ENCODE results near the gene TOP2A.

The TOP2A gene

DNA sequence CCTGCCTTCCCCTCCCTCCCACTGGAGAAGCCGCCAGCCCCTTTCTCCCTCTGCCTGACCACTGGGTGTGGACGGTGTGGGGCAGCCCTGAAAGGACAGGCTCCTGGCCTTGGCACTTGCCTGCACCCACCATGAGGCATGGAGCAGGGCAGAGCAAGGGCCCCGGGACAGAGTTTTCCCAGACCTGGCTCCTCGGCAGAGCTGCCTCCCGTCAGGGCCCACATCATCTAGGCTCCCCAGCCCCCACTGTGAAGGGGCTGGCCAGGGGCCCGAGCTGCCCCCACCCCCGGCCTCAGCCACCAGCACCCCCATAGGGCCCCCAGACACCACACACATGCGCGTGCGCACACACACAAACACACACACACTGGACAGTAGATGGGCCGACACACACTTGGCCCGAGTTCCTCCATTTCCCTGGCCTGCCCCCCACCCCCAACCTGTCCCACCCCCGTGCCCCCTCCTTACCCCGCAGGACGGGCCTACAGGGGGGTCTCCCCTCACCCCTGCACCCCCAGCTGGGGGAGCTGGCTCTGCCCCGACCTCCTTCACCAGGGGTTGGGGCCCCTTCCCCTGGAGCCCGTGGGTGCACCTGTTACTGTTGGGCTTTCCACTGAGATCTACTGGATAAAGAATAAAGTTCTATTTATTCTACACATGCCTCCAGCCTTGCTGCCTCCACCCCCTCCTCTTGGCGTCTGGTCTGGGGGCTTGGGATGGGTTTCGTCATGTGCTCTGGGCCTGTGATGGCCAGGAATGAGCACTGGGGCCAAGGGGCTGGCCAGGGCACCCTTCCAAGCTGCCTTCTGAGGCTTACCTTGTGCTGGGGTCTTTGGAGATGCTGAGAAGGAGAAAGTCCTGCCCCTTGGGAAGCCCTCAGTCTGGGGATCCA lies 60.5 kb downstream of the TOP2A start:
- DNase-seq: no peak

DNA sequence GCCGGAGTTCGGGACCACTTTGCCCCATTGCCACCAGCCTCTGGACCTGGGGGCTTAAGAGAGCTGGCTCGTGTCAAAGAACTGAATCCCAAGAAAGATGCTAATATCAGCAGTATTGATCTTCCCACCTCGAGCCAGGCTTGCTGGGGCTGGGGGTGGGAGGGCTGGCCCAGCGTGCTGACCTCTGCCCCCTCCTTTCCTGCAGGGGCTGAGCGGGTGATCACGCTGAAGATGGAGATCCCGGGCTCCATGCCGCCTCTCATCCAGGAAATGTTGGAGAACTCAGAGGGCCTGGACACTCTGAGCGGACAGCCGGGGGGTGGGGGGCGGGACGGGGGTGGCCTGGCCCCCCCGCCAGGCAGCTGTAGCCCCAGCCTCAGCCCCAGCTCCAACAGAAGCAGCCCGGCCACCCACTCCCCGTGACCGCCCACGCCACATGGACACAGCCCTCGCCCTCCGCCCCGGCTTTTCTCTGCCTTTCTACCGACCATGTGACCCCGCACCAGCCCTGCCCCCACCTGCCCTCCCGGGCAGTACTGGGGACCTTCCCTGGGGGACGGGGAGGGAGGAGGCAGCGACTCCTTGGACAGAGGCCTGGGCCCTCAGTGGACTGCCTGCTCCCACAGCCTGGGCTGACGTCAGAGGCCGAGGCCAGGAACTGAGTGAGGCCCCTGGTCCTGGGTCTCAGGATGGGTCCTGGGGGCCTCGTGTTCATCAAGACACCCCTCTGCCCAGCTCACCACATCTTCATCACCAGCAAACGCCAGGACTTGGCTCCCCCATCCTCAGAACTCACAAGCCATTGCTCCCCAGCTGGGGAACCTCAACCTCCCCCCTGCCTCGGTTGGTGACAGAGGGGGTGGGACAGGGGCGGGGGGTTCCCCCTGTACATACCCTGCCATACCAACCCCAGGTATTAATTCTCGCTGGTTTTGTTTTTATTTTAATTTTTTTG lies 61.6 kb downstream of the TOP2A start:
- DNase-seq: no peak

DNA sequence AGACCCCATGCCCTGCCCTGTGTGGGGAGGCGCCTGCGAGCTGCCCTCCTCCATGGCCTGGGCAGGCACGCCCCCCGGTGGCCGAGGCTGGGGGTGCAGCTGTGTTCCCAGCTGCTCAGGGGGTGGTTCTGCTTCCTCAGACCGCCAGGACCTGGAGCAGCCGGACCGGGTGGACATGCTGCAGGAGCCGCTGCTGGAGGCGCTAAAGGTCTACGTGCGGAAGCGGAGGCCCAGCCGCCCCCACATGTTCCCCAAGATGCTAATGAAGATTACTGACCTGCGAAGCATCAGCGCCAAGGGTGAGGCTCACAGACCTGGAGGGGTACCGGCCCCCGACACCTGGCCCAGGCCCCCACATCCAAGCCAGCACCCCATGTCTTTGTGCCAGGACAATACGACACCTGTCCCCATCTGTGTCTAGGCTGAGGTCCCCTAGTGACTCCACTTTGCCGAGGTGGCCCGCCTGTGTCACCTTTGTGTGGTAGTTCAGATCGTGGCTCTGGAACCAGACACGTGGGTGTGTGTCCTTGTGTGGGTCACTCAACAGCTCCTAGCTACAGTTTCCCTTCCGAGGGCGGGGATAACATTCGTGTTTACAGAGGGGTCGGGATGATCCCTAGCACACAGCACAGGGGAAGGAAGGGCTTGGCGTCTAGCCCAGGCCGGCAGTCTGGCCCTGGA lies 62.4 kb downstream of the TOP2A start:
- DNase-seq: peak; percentile 93

DNA sequence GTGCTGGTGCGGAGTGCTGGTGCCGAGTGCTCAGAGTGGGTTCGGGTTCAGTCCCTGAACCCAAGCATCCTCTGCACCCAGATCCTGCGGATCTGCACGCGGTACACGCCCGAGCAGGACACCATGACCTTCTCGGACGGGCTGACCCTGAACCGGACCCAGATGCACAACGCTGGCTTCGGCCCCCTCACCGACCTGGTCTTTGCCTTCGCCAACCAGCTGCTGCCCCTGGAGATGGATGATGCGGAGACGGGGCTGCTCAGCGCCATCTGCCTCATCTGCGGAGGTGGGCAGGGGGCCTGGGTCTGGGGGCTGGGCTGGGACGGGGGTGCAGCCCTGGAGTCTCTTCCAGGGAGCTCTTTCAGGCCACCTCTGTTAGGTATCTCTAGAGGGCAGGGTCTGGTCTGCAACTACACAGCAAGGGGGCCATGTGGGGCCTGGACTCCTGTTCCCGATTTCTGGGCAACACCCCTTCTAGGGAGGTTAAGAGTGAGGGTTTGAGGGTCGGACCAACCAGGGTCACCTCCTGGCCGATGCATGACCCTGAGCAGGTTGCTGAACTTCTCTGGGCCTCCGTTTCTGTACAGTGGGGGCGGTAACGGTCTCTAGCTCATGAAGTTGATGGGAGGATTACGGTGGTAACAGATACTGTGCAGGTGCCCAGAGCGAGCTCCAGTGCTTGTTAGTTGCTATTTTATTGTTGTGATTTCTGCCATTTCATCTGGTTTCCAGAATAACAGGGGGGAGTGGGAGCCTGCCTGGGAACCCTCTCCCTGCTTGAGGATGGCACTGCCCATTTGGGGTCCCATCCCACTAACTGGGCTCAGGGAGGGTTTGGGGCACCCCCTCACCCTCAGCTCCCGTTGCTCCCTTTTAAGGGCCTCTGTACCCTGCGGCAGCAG lies 63.2 kb downstream of the TOP2A start:
- DNase-seq: no peak

- no peak for DNase-seq
Measured at GRCh38 chr17:40352779-40353394, 64.8 kb downstream of the TOP2A start.

GRCh38 chr17:40352237-40352778 lies 65.4 kb downstream of the TOP2A start:
- no peak for DNase-seq

DNA sequence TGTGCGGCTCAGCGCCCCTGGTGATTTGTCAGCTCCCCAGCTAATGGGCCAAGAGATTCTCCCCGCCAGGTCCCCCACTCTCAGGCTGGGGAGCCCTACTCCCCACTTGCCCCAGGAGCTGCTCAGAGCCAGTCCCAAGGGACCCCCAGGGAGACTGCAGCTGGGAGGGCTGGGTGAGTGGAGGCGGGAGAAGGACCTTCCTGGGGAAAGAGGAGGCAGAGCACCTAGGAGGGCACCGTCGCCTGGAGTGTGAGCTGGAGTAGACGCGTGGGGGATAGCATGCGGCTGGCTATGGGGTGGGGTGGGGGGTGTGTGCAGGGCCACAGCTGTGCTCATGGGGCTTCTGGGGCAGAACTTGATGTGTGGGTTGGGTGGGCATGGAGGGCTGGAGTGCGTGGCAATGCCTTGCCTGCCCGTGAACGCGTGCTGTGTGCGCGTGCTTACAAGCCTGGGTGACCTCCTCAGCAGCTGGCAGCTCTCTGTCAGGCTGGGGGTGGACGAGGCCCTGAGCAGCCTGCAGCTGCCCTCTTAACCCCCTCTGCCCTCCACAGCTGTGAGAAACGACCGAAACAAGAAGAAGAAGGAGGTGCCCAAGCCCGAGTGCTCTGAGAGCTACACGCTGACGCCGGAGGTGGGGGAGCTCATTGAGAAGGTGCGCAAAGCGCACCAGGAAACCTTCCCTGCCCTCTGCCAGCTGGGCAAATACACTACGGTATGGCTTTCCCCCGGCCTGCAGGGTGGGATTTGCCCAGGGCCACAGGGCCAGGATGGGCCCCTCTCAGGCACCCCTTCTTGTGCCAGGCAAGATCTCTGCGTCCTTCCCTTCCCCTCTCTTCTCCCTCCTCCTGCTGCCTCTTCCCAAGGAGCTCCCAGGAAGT lies 66.1 kb downstream of the TOP2A start:
- DNase-seq: no peak

GRCh38 chr17:40350689-40351358 lies 66.9 kb downstream of the TOP2A start:
- no peak for DNase-seq

DNA sequence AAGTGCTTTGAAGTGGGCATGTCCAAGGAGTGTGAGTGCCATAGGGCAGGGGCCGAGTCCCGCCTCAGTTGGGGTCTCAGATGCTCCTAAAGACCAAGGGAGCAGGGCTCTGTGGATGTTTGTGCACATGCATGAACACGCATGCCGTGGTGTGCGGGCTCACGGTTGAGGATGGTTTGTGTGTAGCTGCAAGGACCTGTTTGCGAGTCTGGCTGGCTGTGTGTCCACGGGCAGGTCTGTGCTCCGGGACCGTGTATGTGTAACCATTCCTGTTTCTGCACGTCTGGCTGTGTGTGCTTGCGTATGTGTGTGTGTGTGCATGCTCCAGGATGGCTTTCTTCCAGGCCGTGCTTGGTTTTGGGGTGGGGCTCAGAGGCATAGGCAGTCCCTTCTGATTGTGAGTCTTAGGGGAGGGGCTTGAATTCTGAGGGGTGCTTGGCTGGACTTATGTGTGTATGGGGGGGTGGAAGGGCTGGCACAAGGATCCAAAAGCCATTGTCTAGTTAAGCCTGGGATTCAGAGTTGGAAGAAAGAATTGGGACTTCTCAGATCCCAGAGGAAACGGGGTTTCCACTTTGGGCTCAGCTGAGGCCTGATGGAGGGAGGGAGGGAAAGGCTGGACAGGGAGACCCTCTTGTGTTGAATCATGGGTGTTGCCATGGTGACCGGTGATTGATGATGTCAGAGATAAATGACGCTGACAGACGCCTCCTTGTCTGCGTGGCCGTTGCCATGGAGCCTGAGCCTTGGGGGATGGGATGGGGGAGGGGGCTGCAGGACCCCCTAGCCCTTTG lies 67.6 kb downstream of the TOP2A start:
- DNase-seq: no peak

- DNase-seq: no peak
Measured at GRCh38 chr17:40349477-40349894, 68.2 kb downstream of the TOP2A start.

DNA sequence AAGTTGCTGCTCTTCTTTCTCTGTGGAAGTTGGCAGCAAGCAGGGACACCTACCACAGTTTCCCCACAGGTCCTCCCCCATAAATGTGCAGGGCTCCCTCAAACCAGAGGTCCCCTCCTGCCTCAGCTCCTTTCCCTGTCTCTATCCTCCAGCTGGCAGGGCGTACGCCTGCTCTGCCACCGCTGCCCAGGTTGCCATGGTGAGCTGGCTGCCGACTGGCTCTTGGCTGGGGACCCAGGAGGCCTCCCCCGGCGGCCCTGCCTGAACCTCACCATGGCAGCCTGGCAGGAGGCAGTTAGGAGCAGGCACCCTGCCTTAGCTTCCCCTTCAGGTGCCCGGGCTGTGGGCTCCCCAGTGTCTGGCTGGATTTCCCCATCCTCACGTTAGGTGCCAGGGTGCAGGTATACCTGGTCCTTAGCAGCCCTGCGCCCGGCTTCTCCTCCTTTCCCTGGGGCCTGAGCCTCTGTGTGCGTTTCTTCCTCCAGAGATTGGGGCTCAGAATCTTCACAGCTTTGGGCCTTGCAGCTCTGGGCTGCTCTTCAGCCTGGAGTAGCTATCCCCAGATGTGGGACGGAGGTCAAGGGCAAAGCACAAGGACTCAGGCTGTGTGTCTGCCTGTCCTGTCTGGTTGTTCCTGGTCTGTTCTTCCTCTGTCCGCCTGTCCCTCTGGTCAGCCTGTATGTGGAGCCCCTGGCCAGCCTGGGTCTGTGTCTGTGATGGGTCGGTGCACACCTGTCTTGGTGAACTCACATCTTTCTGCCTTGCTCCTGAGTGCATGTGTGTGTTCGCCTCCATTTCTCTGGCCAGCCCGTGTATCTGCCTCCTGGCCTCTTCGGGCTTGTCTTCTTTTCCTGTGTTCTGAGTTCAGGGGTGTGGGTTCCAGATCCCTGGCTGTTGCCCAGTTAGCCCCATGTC lies 68.9 kb downstream of the TOP2A start:
- DNase-seq: no peak

- DNase-seq: no peak
Measured at GRCh38 chr17:40348136-40348504, 69.6 kb downstream of the TOP2A start.

DNA sequence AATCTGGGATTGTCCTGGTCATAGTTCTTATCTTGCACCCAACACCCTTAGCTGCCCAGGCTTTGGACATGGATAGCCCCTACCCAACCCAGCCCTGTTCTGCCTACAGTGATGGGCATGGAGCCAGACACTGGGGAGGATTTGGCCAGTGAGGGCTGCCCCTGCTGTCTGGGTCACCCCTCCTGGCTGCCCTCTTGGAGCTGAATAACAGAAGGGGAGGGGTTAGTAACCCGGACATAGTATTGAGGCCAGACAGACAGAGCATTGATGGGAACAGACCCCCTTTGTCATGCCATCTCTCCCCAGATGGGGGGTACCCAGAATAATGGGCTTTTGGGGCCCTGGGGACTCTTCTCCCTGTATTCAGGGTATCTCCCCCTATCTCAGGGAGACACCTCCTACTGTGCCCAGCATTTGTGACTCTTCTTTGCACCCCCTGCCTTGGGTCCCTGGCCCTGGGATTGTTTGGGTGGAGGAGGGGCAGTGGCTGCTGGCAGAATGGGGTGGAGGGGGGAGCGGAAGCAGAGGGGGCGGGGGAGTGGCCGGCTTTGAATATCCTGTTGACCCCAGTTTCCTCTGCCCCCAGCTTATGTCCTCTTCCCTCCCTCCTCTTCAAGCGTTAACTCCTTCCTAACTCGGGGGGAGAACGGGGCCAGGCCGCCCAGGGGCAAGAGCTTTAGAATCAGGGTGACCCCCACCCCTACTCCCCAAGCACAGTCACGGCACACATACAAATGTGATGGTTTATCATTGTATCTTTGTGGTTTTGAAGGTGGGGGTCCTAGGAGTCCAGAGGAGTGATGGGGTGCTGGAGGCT lies 70.2 kb downstream of the TOP2A start:
- DNase-seq: no peak

- DNase-seq: no peak
Measured at GRCh38 chr17:40346765-40347158, 70.9 kb downstream of the TOP2A start.

DNA sequence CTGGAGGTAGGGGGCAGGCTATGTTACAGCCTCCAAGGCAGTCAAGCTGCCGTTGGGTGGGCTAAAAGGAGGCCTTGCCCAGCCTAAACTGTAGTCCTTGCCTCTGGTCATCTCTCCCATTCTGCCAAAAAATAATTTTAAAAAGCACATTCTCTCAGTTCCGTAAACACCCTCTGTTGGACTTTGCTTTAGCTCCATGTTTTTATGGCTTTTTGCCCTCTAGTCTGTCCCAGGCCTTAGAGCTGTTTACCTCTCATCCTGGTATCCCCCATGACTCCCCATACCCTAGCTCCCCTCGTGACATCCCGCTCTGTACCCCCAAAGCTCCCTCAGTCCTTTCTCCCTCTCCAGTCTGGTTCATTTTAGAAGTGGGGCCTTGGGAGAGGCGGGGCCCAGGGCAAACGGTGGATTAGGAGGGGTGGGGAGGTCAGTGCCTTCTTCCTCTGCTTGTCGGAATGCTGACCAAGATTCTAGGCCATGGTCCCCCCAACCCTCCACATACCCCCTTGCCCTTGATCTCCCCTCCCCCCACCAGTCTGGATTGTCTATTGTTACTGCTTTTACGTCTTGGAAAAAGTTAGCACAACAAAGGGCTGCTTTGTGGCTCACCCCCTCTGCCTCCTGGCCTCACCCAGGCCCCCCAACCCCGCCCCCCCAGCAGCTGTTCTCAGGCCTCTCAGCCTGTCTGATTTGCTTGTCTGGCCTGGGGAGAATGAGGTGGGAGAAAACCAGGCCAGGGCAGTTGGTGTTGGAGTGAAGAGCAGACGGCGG lies 71.5 kb downstream of the TOP2A start:
- no peak for DNase-seq

All from stimulated activated CD8-positive, alpha-beta memory T cell treated with anti-CD3 and anti-CD28 coated beads, Interleukin-4, amount 100 ng/mL, for 48 hours (primary cell).